ENCODE data around the gene LMX1A.

DNA sequence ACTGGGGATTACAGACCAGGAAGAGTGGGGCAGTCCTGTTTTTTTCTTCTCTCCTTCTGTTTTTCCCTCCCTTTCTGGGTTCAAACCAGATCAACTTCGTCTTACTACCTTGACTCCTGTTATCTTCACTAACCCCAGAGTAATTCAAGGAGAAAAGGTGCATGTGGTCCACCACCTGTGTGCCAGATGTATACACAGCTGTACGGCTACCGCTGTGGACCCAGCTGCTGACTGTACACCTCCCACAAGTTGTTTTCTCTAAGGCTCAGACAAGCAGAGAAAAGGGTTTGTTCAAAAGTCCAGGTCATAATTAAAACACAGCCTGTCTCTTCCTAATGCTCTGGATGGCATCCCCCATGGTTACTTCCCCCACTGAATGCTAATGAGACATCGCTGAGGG is 102.1 kb downstream of the LMX1A start:
- TF ChIP-seq, protein P1, sequence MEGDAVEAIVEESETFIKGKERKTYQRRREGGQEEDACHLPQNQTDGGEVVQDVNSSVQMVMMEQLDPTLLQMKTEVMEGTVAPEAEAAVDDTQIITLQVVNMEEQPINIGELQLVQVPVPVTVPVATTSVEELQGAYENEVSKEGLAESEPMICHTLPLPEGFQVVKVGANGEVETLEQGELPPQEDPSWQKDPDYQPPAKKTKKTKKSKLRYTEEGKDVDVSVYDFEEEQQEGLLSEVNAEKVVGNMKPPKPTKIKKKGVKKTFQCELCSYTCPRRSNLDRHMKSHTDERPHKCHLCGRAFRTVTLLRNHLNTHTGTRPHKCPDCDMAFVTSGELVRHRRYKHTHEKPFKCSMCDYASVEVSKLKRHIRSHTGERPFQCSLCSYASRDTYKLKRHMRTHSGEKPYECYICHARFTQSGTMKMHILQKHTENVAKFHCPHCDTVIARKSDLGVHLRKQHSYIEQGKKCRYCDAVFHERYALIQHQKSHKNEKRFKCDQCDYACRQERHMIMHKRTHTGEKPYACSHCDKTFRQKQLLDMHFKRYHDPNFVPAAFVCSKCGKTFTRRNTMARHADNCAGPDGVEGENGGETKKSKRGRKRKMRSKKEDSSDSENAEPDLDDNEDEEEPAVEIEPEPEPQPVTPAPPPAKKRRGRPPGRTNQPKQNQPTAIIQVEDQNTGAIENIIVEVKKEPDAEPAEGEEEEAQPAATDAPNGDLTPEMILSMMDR (CRISPR knock-in tag; IDR thresholded peaks at IDR 0.05) = no peak
- no peak for TF ChIP-seq AHDC1 (CRISPR knock-in tag; IDR thresholded peaks at IDR 0.05; ENCODE audit: borderline replicate concordance)
- no peak for TF ChIP-seq ZNF383 (CRISPR knock-in tag; IDR thresholded peaks at IDR 0.05; ENCODE audit: borderline replicate concordance)
- no peak for TF ChIP-seq CBFB (CRISPR knock-in tag; IDR thresholded peaks at IDR 0.05)
- TF ChIP-seq, protein P2, sequence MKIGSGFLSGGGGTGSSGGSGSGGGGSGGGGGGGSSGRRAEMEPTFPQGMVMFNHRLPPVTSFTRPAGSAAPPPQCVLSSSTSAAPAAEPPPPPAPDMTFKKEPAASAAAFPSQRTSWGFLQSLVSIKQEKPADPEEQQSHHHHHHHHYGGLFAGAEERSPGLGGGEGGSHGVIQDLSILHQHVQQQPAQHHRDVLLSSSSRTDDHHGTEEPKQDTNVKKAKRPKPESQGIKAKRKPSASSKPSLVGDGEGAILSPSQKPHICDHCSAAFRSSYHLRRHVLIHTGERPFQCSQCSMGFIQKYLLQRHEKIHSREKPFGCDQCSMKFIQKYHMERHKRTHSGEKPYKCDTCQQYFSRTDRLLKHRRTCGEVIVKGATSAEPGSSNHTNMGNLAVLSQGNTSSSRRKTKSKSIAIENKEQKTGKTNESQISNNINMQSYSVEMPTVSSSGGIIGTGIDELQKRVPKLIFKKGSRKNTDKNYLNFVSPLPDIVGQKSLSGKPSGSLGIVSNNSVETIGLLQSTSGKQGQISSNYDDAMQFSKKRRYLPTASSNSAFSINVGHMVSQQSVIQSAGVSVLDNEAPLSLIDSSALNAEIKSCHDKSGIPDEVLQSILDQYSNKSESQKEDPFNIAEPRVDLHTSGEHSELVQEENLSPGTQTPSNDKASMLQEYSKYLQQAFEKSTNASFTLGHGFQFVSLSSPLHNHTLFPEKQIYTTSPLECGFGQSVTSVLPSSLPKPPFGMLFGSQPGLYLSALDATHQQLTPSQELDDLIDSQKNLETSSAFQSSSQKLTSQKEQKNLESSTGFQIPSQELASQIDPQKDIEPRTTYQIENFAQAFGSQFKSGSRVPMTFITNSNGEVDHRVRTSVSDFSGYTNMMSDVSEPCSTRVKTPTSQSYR (CRISPR knock-in tag; IDR thresholded peaks at IDR 0.05; ENCODE audit: borderline replicate concordance) = no peak
- TF ChIP-seq RFX5 (IDR thresholded peaks at IDR 0.05; ENCODE audit: low read depth, low read length) = no peak
- TF ChIP-seq MXI1 (IDR thresholded peaks at IDR 0.05; ENCODE audit: borderline replicate concordance, low read depth, low read length) = no peak
